HFFc6 (cell line): ENCODE measurements around the gene NDUFC1. TPM values are rescaled to one million over a fixed set of nuclear protein-coding genes. Genes with fewer than 3 reads are reported as not detected.
"Not testable (repeated sequence)": the region's sequence is repeated elsewhere in the genome, so short reads cannot be mapped to it uniquely, and the experiment has no call there.

Experiments
- DNase-seq: peaks from one replicate; pipeline ENCODE4 v3.0.0-alpha.2; 2018
- H3K27ac Mint-ChIP-seq: 2 replicates; pipeline ENCODE4 v1.8.0; 2020; ENCODE audit warnings: mild to moderate bottlenecking, mixed read lengths
- H3K27me3 Mint-ChIP-seq: 2 replicates; pipeline ENCODE4 v1.8.0; 2021; ENCODE audit warnings: mild to moderate bottlenecking, moderate library complexity, mixed read lengths; ENCODE audit not compliant: insufficient read depth
- H3K36me3 Mint-ChIP-seq: 2 replicates; pipeline ENCODE4 v1.8.0; 2021; ENCODE audit warnings: low read depth, mixed read lengths
- H3K4me1 Mint-ChIP-seq: 2 replicates; pipeline ENCODE4 v1.8.0; 2020; ENCODE audit warnings: low read depth, mixed read lengths
- H3K4me3 Mint-ChIP-seq: 2 replicates; pipeline ENCODE4 v1.8.0; 2020; ENCODE audit warnings: mild to moderate bottlenecking, moderate library complexity, mixed read lengths
- H3K9me3 Mint-ChIP-seq: 2 replicates; pipeline ENCODE4 v1.8.0; 2020; ENCODE audit warnings: mild to moderate bottlenecking, mixed read lengths
- total RNA-seq, 6 experiments: library from RNA; stranded (reverse); fragmentation: NEBNext Ultra II Directional; extraction: Animal tissue kit (Norgen Biotek cat#: 25700); gene quantifications; 2 replicates in 1 of 6; 3 replicates in 5 of 6; pipeline ENCODE4 v1.2.3, GENCODE V29; 2021
- TF ChIP-seq, protein P1 (sequence below): fragments of 200-600 bp; sonication (generic); IDR thresholded peaks from 2 replicates; pipeline ENCODE4 v1.5.0; 2021; ENCODE audit warnings: antibody characterized with exemption, mild to moderate bottlenecking

NDUFC1 gene
- total RNA-seq, 6 experiments from 2014 or later: 68.6 to 90.7 (median 74.2) TPM

DNA sequence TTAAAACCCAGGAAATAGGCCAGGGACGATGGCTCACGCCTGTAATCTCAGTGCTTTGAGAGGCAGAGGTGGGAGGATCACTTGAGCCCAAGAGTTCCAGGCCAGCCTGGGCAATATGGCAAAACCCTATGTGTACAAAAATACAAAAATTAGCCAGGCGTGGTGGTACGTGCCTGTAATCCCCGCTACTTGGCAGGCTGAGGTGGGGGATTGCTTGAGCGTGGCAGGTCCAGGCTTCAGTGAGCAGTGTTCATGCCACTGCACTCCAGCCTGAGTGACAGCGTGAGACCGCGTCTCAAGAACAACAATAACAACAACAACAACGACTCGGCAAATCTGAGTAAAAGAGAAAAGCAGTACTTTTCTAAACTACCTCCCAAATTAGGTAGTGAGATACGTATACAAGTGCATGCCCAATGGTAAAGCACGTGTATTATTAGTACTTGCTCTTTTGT, 13.0 kb upstream of the NDUFC1 start:
- Mint-ChIP-seq H3K4me1 (peaks cover 54% of the 10 kb centered on the region), H3K4me3 (no peak overlapping the region), H3K27me3 (no peaks in the 10 kb centered on the region)

DNA sequence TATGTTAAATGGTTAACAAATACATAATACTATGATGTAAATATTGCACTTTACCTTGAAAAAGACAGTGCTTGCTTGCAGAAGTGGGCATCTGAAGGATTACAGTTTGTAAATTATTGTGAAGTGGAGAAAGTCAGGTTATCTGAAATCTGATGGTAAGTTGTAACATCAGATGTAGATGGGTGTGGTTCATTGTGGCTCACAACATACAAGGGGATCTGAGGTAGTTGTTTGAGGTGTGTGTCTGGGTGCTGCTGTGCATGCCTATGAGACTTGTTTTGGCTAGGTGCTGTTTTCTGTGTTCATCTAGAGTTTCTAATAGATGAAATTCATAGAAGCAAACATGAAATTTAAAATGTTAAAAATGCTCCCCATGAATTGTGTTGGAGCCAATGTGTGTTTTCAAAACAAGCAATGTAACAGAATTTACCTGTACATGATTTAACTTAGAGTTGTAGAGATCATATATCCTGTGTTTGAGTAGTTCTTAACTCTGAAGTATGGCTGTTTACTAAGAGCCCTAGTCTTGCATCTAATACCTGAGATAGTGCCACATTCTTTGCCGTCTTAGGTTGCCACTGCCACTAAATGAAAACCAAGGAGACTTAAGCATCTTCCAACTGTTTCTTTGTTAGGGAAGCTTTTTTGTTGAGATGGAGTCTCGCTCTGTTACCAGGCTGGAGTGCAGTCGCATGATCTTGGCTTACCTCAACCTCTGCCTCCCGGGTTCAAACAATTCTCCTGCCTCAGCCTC, 11.9 kb upstream of the NDUFC1 start:
- Mint-ChIP-seq H3K27ac (no peak overlapping the region), H3K27me3 (no peaks in the 10 kb centered on the region), H3K4me1 (peaks cover 46% of the 10 kb centered on the region), H3K36me3 (peaks cover 23% of the 10 kb centered on the region), H3K4me3 (no peak overlapping the region), H3K9me3 (no peaks in the 10 kb centered on the region)
- TF ChIP-seq, protein P1, sequence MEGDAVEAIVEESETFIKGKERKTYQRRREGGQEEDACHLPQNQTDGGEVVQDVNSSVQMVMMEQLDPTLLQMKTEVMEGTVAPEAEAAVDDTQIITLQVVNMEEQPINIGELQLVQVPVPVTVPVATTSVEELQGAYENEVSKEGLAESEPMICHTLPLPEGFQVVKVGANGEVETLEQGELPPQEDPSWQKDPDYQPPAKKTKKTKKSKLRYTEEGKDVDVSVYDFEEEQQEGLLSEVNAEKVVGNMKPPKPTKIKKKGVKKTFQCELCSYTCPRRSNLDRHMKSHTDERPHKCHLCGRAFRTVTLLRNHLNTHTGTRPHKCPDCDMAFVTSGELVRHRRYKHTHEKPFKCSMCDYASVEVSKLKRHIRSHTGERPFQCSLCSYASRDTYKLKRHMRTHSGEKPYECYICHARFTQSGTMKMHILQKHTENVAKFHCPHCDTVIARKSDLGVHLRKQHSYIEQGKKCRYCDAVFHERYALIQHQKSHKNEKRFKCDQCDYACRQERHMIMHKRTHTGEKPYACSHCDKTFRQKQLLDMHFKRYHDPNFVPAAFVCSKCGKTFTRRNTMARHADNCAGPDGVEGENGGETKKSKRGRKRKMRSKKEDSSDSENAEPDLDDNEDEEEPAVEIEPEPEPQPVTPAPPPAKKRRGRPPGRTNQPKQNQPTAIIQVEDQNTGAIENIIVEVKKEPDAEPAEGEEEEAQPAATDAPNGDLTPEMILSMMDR: no peak
- DNase-seq: no peak

More for the DNA sequence above, 13.0 kb upstream of the NDUFC1 start:
- TF ChIP-seq, protein P1: no peak
- no peak for DNase-seq
- Mint-ChIP-seq H3K27ac (no peak overlapping the region), H3K9me3 (no peaks in the 10 kb centered on the region), H3K36me3 (peaks cover 30% of the 10 kb centered on the region)

DNA sequence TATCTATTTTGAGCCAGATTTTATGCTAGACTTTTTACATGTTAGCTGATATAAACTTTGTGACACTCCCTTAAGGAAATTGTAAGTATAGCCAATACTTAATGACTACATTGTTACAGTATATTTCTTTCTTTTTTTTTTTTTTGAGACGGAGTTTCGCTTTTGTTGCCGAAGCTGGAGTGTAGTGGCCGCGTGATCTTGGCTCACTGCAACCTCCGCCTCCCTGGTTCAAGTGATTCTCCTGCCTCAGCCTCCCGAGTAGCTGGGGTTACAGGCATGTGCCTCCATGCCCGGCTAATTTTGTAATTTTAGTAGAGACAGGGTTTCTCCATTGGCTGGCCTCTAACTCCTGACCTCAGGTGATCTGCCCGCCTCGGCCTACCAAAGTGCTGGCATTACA, 11.1 kb upstream of the NDUFC1 start:
- H3K27me3 Mint-ChIP-seq, H3K9me3 Mint-ChIP-seq, DNase-seq, H3K27ac Mint-ChIP-seq, H3K4me3 Mint-ChIP-seq: not testable (repeated sequence)
- Mint-ChIP-seq H3K4me1 (peaks cover 46% of the 10 kb centered on the region), H3K36me3 (peaks cover 23% of the 10 kb centered on the region)

DNA sequence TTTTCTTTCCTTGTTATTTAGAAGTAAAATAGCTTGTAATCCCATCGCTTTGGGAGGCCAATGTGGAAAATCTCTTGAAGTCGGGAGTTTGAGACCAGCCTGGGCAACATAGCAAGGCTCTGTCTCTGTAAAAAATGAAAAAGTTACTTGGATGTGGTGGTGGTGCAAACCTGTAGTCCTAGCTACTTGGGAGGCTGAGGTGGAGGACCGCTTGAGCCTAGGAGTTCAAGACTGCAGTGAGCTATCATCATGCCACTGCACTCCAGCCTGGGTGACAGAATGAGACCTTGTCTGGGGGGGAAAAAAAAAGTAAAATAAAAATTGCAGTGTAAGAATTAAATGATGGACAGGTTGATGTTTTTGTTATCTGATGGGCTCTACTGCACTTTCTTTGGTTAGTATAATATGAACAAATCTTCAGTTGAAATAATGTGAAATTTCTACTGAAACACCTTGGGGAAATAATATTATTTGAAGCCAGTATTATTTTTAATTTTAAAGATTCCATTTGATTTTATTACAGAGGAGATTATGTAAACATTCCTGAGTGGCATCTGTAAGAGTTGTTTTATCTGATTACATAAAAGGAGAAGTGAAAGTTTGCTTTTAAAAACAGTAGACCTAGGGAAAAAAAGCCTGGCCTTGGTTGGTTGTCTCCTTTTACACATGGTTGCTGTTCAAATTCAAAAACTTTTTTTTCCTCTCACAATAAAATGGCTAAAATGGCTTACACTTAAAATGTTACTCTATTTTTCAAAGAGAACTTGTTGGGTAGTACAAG, 10.5 kb upstream of the NDUFC1 start:
- H3K27me3 Mint-ChIP-seq: peaks cover 2% of the 10 kb centered on the region; the same call in 1 of the 2 replicates
- H3K9me3 Mint-ChIP-seq: no peaks in the 10 kb centered on the region
- no peak overlapping the region for H3K27ac Mint-ChIP-seq
- peaks cover 46% of the 10 kb centered on the region for H3K4me1 Mint-ChIP-seq
- no peak for DNase-seq
- H3K4me3 Mint-ChIP-seq: no peak overlapping the region
- peaks cover 23% of the 10 kb centered on the region for H3K36me3 Mint-ChIP-seq
- TF ChIP-seq, protein P1: no peak

DNA sequence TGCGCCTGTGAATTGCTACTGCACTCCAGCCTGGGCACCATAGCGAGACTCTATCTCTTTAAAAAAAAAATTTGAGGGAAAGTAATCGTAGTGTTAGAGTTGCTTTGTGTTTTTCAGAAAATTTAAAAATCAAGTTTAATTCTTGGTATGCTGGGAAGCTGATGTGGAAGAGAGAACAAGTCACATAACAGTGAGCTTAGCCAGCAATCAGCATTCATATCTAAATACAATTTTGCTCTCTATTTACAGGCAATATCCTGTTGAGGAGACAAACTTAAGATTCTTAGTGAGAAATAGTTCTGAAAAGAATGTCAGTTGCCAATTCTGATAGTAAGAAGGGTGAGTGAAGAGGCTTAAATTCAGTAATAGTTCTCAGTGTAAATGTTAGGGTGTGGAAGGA, 9.6 kb upstream of the NDUFC1 start:
- Mint-ChIP-seq H3K4me3 (no peak overlapping the region; the same call in 1 of the 2 replicates), H3K27ac (peak overlapping the region; percentile 14), H3K36me3 (peaks cover 21% of the 10 kb centered on the region), H3K27me3 (peaks cover 2% of the 10 kb centered on the region; the same call in 1 of the 2 replicates), H3K9me3 (no peaks in the 10 kb centered on the region), H3K4me1 (peaks cover 45% of the 10 kb centered on the region)
- no peak for DNase-seq
- TF ChIP-seq, protein P1: no peak

DNA sequence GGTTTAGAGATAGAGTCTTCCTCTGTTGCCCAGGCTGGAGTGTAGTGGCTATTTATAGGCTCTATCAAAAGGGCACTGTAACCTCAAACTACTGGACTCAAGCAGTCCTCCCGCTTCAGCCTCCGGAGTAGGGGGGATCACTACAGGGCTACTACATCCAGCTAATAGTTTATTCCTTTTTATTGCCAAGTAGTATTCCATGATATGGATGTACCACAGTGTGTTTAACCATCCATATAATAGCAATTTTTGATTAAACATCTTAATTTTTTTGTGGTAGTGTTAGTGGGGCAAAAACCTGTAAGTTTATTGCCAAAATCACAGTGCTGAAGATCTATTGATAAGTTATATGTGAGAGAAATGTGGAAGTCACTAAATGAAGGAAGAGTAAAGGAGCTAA, 2.6 kb upstream of the NDUFC1 start:
- Mint-ChIP-seq H3K4me1 (peaks cover 39% of the 10 kb centered on the region), H3K4me3 (no peak overlapping the region), H3K27me3 (peaks cover 7% of the 10 kb centered on the region), H3K9me3 (no peaks in the 10 kb centered on the region), H3K36me3 (peaks cover 39% of the 10 kb centered on the region), H3K27ac (no peak overlapping the region)
- DNase-seq: no peak
- TF ChIP-seq, protein P1: no peak
